ENCODE measurements around the gene TMEM212. TPM values are rescaled to one million over a fixed set of nuclear protein-coding genes. Genes with fewer than 3 reads are reported as not detected.

Gene TMEM212
- polyA plus RNA-seq, 1 experiment: not detected

GRCh38 chr3:171883257-171883892, 40.2 kb downstream of the TMEM212 start:
- no peak for TF ChIP-seq CTCF (IDR thresholded peaks at IDR 0.05; ENCODE audit: low read depth, low read length)
- Histone ChIP-seq H3K27ac (ENCODE audit: low read depth, low read length) (no peak overlapping the region), H3K4me3 (ENCODE audit: low read depth, low read length) (no peak overlapping the region), H3K27me3 (ENCODE audit: control insufficient read depth, insufficient read depth, low read length) (no peaks in the 10 kb centered on the region), H3K9me3 (ENCODE audit: control insufficient read depth, insufficient read depth, low read length) (no peaks in the 10 kb centered on the region)
- ChIA-PET POLR2A (no interaction called here), CTCF (interaction anchor here (1.1 to 1.8 kb wide), 3 partner anchors 8 to 152 kb away, joined by 3 to 5 read pairs (median 5); no protein-coding TSS in a partner anchor)
- DNase-seq (ENCODE audit: low read depth, low spot score): no peak

DNA sequence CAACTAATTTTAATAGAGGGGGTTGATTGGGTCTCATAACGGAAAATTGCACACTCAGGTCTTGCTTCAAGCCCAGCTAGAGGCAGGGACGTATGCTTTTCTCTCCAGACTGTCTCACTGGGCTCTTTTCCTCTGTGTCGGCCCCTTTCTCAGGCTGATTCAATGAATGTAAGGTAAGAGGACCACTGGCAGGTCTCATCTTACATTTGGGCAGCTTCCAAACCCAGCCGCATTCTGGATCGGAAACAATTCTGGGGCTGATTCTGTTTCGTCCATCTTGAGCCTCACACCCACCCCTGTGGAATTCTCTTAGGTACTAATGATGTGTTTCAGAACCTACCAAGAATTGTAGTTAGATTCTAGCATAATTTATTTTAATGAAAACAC, 40.7 kb downstream of the TMEM212 start:
- no peaks in the 10 kb centered on the region for H3K27me3 ChIP-seq (ENCODE audit: control insufficient read depth, insufficient read depth, low read length)
- H3K4me3 ChIP-seq (ENCODE audit: low read depth, low read length): no peak overlapping the region
- no peak for TF ChIP-seq CTCF (IDR thresholded peaks at IDR 0.05; ENCODE audit: low read depth, low read length)
- ChIA-PET CTCF (interaction anchor here (1.2 to 1.8 kb wide), 2 partner anchors 8 to 152 kb away, joined by 5 read pairs; no protein-coding TSS in a partner anchor), POLR2A (no interaction called here)
- no peak overlapping the region for H3K27ac ChIP-seq (ENCODE audit: low read depth, low read length)
- no peak for DNase-seq (ENCODE audit: low read depth, low spot score)
- H3K9me3 ChIP-seq (ENCODE audit: control insufficient read depth, insufficient read depth, low read length): no peaks in the 10 kb centered on the region

- Histone ChIP-seq H3K4me3 (ENCODE audit: low read depth, low read length) (no peak overlapping the region), H3K27ac (ENCODE audit: low read depth, low read length) (no peak overlapping the region), H3K27me3 (ENCODE audit: control insufficient read depth, insufficient read depth, low read length) (no peaks in the 10 kb centered on the region), H3K9me3 (ENCODE audit: control insufficient read depth, insufficient read depth, low read length) (no peaks in the 10 kb centered on the region)
- ChIA-PET POLR2A (no interaction called here), CTCF (no interaction called here)
- TF ChIP-seq CTCF (IDR thresholded peaks at IDR 0.05; ENCODE audit: low read depth, low read length): no peak
- DNase-seq (ENCODE audit: low read depth, low spot score): no peak
Measured at GRCh38 chr3:171888466-171888865, 45.3 kb downstream of the TMEM212 start.

GRCh38 chr3:171890398-171890797, 47.2 kb downstream of the TMEM212 start:
- DNase-seq (ENCODE audit: low read depth, low spot score): no peak
- Histone ChIP-seq H3K27me3 (ENCODE audit: control insufficient read depth, insufficient read depth, low read length) (no peaks in the 10 kb centered on the region), H3K4me3 (ENCODE audit: low read depth, low read length) (no peak overlapping the region), H3K9me3 (ENCODE audit: control insufficient read depth, insufficient read depth, low read length) (no peaks in the 10 kb centered on the region), H3K27ac (ENCODE audit: low read depth, low read length) (no peak overlapping the region)
- ChIA-PET CTCF (no interaction called here), POLR2A (no interaction called here)
- TF ChIP-seq CTCF (IDR thresholded peaks at IDR 0.05; ENCODE audit: low read depth, low read length): no peak

- CTCF ChIA-PET: interaction anchor here (1.5 kb wide), 1 partner anchor 9 kb away, joined by 5 read pairs; no protein-coding TSS in a partner anchor
- TF ChIP-seq CTCF (IDR thresholded peaks at IDR 0.05; ENCODE audit: low read depth, low read length): no peak
- no peak overlapping the region for H3K27ac ChIP-seq (ENCODE audit: low read depth, low read length)
- H3K9me3 ChIP-seq (ENCODE audit: control insufficient read depth, insufficient read depth, low read length): no peaks in the 10 kb centered on the region
- no peak overlapping the region for H3K4me3 ChIP-seq (ENCODE audit: low read depth, low read length)
- no peaks in the 10 kb centered on the region for H3K27me3 ChIP-seq (ENCODE audit: control insufficient read depth, insufficient read depth, low read length)
- DNase-seq (ENCODE audit: low read depth, low spot score): no peak
- POLR2A ChIA-PET: no interaction called here
Measured at GRCh38 chr3:171892457-171892856, 49.3 kb downstream of the TMEM212 start.
